HG03139 (cell line): ENCODE measurements around the gene MAP4K3.

Source experiments
- ATAC-seq: cut with Tn5 transposase; IDR thresholded peaks from one replicate; pipeline ENCODE4 v1.9.1; 2021; ENCODE audit not compliant: unreplicated experiment

MAP4K3 gene

DNA sequence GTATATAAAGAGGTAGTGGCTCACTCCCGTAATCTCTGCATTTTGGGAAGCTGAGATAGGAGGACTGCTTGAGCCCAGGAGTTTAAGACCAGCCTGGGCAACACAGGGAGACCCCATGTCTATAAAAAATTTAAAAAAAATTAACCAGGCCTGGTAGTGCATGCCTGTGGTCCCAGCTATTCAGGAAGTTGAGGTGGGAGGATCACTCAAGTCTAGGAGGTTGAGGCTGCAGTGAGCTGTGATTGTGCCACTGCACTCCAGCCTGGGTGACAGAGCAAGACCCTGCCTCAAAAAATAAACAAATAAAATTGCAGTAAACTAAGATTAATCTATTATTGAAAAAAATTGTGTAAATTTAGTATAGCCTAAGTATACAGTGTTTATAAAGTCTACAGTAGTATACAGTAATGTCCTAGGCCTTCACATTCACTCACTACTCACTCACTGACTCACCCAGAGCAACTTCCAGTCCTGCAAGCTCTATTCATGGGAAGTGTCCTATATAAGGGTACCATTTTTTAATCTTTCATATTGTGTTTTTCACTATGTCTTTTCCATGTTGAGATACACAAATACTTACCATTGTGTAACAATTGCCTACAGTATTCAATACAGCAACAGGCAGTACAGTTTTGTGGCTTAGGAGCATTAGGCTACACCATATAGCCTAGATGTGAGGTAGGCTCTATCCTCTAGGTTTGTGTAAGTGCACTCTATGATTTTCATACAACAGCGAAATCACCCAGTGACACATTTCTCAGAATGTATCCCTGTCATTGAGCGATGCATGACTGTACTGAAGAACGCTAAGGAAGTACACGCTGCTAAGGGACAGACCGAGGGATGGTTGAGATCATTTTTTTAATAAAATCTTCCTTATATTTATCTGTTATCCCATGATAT is 10.4 kb upstream of the MAP4K3 start:
- ATAC-seq = no peak

DNA sequence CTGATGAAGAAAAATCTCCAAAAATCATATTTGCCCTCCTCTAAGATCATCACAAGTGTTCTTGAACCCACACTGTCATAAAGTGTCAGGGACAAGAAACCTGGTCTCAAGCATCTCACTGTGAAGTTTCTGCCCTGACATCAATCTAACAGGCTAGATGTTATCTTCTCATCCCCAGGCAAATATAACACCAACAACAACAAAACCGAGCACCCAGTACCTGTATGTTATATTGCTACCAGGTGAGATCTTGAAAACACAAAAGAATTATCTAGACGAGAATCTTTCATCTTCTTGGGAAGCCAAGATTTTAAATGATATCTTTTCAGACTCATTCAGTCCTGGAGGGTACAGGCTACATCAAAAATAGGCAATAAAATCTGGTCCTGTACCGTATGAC is 8.8 kb upstream of the MAP4K3 start:
- no peak for ATAC-seq

DNA sequence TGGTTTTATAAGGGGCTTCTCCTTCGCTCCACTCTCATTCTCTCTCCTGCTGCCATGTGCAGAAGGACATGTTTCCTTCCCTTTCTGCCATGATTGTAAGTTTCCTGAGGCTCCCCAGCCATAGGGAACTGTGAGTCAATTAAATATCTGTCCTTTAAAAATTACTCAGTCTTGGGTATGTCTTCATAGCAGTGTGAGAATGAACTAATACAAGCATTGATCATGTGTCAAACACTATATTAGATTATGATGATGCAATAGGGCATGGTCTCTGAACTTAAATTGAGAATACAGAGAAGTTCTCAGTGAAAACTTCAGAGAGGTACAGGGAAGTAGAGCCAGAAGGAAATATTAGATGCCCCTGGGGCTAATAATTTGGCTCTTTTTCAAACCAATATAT is 5.9 kb upstream of the MAP4K3 start:
- no peak for ATAC-seq

DNA sequence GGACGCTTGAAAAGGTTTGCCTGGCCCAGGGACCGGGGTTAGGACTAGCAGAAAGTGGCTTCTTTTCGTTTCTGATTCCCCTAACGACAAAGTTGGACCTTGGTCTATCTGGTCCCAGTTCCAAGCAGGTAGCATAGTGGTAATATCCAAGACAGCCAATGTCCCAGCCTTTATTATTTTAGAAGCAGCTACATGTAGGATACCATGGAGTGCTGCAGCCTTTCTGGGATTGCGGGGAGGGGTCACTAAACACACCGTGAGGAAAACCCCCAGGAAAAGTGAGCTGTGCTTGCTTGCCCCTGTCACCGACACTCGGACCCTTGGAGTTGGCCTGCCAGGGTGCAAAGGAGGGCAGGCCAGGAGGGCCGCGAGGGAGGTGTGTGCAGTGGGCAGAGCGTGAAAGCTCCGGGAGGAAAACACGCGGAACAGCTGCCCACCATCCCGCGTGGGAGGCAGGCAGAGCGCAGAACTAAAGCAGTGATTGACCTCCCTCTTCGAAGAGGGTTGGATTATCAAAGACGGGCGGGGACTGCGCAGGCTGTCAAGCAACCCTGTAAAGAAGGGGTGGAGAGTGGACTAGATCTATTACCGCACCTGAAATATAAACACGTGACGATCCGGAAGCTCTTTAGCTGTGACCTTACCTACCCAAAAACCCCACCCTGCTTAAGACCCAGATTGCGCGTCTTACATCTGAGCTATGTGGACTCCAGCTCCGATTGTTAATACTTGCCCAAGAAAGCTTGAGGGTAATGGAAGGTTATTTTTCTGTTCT is 624 bp upstream of the MAP4K3 start:
- peak; percentile 38 for ATAC-seq

DNA sequence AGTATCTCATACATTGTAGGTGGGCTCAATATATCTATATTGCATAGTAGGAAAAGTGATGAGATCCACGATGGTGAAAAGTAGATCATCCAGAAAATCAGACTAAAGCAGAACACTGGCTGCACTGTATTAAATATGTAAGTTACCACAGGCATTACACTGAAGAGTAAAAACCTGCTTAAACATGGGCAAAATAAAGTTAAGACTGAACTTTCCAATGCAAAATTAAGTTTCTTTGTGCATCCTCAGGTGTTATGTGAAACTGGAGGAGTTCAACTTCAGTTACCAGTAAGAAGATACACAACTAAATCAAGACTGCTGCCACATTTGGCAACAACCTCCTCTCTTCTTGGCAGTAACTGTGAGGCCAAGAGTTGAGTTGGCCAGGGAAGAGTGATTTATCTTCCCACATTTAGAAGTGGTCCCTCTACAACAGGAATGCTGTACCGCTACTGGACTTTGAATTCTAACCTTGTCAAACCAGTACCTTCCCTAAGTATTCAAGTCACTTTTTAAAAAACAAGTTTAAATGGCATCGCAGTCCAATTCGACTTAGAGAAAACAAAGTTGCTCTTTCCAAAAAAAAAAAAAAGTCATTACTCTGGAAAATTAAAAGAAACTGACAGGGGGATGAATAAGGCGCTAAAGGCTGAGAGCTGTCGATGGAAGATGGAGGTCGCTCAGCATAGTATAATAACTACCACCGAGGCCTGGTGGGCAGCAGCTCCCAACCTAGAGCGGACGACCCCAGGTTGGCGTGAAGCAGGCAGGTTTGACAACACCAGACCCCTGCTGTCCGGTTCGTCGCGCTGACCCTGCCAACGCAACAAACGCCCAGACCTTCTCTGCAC is 1.1 kb downstream of the MAP4K3 start:
- peak; percentile 1 for ATAC-seq

DNA sequence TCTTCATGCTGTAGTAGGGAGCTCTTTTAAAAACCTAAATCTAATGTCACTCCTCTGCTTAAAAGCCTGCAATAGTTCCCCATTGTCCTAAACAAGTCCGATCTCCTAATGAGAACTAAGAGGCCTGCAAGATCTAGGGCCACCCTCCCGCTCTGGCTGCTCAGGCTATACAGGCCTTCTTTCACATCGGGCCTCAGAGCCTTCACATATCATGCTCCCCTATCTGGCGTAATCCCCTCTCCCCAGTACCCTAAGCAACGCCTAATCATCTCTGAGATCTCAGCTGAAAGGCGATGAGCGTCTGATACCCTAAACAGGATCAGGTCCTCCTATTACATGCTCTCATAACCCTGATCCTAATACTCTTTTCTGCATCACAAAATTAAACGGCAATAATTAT is 1.9 kb downstream of the MAP4K3 start:
- no peak for ATAC-seq

DNA sequence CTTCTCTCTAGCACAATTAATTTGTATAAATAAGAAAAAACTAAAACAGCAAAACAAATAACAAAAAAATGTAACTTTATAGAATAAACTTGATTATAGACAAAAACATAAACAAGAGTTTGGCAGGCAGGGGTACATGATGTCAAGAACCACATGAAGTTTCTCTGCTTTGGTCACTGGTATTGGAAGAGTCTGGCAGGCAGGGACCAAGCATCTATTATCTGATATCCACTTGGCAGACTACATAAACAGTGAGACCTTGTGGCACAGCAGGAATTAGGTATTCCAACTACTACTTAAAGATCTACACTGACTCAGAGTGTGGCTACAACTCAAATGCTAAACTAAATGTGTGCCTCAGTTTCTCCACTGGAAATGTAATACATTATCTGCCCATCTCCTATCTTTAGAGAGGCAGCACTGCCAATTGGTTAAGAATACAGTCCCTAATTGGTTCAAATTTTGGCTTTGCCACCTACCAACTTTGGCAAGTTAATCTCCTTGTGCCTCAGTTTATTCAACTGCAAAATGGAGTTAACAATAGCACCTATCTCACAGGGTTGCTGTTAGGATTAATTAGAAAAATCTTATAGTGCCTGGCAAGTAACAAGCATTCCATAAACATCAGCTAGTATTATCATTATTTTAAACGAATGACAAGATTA is 2.7 kb downstream of the MAP4K3 start:
- ATAC-seq = no peak

DNA sequence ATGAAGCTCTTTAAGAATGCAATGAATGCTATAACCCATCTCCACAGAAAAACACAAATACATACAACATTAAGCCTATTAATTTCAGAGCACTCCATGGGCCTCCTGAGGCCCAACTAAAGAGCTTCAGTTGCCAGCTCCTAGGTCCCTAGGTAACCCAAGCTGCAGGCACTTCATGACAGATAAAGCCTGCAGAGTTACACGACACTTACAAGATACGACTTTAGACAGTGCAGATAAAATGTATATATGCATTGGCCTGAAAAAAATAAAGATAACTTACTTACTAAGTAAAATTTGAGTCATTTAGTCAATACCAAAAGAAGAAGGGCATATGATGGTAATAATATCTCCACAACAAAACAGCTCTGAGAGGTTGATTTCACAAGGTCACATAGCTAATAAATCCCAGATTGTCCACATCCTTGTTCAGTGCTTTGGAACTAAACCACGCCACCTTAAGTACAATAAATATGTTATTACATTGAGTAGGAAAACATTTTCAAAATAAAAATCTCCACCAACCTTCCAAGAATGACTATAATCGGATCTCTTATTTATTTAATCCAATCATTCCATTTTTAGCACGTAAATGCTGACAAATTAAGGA is 3.4 kb downstream of the MAP4K3 start:
- ATAC-seq = no peak

DNA sequence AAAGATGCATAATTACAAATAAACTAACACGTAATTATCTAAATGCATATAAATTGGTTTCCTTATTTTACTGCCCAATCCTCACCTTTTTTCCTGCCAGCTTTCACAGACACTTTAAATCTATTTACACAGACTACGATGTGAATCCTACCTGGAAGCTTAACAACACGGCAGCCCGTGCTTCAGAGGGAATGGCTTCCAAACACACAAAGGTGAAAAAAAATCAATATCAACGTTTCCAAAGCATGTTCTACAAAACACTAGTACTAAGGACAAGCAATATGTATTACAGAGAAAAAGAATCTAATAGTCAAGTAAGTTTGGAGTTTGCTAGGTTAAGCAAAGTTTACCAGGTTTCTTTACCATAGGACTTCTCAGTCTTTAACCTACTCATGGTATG is 4.4 kb downstream of the MAP4K3 start:
- ATAC-seq = no peak

DNA sequence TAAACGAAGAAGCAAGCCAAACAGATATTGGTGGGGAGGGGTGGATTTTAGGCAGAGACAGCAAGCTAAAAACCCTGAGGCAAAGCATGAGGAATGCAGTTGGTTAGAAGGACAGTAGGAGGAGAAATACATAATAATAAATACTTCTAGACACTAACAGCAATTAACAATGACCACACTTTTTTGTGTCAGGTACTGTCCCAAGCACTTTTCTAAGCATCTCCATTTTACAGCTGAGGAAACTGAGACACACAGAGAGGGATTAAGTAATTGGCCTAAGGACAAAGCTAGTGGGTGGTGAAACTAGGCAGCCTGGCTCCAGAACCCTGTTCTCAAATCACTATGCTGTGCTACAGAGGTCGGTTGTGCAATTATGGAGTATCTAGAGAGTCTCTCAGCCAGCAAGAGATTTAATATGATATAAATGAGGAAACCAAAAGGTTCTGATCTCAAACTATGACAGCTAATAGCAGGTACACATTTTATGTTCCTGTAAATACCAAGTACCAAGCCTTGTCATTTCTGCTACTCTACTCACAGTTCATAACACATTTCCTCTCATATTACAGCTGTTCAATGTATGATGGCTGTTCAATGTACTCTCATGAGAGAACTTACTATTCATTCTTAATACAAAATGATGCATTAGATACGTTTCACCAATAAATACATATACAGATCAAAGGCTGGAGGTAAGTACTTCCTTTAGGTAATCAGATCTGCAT is 5.3 kb downstream of the MAP4K3 start:
- no peak for ATAC-seq

DNA sequence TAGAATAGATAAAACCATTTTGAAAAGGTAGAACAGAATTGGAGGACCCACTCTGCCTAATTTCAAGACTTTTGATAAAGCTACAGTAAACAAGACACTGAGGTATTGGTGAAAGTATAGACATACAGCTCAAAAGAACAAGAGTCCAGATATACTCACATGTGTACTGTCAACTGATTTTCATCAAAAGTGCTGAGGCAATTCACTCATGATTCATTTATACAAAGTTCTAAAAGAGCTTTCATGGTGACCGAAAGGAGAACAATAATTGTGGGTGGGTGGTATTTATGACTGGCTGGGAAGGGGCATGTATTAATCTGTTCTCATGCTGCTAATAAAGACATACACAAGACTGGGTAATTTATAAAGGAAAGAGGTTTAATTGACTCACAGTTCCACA is 7.3 kb downstream of the MAP4K3 start:
- no peak for ATAC-seq

DNA sequence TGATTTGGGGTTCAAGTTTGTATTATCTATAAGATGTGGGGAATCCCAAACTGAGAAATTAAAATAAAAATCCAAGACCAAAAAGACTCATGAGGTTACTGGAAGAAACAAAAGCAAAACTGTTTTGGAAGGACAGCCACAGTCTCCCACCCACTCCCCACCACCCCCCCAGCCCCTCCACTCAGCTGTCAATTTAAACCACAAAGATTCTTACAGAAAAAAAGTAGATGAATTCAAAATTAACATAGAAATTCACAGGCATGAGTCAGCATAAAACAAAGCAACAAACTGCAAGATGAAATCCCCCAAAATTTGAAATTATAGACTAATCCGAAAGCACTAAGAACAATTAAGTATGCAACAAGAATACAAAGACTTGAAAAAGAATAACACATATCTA is 12.1 kb downstream of the MAP4K3 start:
- no peak for ATAC-seq

DNA sequence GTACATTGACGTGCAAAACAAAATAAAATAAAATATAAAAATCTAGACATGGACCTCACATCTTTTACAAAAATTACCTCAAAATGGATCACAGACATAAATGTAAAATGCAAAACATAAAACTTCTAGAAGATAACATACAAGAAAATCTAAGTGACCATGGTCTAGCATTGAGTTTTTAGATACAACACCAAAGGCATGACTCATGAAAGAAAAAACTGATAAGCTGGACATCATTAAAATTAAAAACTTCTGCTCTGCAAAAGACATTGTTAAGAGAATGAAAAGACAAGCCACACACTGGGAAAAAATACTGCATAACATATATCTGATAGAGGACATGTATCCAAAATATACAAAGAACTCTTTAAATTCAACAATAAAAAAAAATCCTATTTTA is 14.4 kb downstream of the MAP4K3 start:
- ATAC-seq = no peak

DNA sequence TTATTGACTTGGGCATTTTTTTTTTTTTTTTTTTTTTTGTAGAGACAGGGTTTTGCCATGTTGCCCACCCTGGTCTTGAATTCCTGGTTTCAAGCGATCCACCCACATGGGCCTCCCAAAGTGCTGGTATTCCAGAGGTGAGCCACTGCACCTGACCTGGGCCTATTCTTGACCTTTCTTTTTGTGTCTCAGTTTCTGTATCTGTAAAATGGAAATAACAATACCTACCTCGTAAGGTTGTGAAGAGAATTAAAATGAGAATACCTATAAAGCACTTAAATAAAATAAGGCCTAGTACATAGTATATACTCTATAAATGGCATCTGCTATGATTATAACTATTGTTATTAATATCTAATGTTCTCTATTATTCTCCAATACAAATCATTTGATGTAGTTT is 15.7 kb downstream of the MAP4K3 start:
- ATAC-seq = no peak

DNA sequence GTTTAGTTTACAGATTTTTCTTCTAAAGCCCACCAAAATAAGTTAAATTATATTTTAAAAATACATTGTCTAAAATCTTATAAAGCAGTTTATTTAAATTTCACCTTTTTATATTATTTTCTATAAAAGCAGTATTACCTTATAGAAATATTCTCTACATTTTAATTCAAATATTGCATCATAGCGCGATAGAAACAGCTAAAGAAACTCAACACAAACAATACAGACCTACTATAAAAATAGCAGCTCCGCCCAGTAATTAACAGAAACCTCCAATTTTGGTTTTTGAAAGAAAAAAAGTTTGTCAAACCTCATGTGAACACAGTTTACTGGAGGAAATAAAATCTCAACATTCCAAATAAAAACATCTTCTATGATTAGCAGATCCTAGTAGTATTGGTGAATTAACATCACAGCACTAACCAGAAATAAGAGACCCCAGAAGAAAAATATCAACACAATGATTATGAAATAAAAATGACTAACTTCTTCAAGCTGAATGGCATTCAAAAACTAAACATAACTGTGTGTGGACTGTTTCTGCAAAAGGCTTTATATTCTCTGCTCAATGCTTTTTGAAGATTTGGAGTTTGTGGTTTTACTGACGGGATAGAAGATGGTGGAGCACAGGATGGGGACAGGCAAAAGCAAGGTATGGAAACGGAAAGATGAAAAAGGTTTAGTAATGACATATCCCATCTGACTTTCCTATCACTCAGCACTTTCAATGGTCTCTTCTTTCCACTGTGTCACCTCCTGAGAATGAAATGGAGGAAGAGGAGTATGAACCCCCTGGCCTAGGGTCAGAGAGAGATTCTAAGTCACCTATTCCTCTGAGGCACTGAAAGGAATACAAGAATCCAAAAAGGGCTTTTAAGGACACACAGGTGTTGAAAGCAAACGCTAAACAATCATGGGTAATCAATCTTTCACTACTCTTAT is 17.5 kb downstream of the MAP4K3 start:
- ATAC-seq = no peak

DNA sequence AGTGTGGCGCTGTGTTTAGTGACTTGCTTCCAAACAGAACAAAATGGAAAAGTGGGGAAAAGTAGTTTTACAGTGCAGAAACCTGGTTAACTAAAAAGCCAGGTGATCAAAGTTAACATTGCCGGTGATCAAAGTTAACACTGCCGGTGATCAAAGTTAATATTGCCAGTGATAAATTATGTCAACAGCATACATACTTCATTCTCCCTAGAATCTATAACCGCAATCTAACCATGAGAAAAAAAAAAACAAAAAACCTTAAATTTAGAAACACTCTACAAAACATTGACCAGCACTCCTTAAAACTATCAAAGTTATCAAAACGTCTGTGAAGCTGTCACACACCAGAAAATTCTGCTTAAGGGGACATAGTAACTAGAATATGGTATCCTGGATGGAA is 18.6 kb downstream of the MAP4K3 start:
- no peak for ATAC-seq

DNA sequence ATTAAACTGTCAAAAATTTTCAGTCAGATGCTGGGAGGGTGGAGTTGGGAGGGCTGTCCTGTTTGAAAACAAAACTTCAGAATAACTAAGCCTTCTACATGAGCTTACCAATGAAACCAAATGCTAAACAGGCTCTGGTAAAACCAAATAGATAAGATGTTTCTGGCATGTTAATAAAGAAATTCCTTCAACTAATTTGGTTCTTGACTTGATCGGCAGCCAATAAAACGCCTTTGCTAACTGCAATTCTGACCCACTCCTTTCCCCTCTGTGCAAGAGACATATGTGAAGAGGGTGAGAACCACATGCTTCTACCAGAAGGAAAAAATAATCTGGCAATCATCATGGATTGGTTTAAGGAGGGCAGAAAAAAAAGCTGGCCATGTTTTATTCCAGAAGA is 20.9 kb downstream of the MAP4K3 start:
- no peak for ATAC-seq

DNA sequence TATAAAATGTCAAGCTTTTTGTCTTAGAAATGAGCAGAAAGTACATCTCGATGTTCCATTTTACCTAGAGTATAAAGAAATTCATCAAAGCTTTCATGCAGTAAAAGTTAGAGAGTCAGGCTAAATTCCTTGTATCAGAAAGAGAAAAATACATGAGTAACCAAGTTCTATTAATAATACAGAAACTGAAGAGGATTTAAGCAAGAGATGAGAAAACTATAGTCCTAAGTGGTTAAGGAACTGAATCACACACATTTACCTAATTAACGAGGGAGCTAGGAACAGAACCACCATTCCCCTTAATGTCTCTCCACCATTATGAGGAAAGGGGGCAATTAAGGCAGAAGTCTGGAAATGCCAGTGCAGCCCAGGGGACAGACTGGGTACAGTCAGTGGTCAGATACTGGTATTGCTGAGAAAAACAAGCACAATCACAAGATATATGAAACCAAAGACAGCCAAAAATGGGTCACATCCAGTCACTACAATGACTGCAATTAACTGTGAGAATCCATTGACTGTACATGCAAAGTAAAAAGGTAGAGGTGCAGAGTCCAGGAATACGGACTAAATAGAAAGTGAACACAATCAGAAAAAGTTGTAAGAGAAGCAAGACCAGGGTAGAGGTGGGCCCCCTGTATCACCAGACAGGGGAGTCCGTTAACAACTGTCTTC is 23.9 kb downstream of the MAP4K3 start:
- ATAC-seq = no peak
